ENCODE data around the gene TMEM165.

- TF ChIP-seq CTCF (IDR thresholded peaks at IDR 0.05; ENCODE audit: insufficient read depth, low read length, poor library complexity, severe bottlenecking): no peak
- TF ChIP-seq EZH2phosphoT487 (conservative IDR thresholded peaks at IDR 0.05; ENCODE audit: low read length): no peak
Observed at GRCh38 chr4:55365345-55365728, 30.4 kb upstream of the TMEM165 start.
